Mucosa of rectum (tissue), 2 donors: ENCODE results near the gene ZBTB21.

Source experiments
- H3K27ac ChIP-seq, 2 donors: one replicate each; pipeline ENCODE4 v1.7.0; 2013; ENCODE audit warnings: inconsistent platforms in 2 of 2, low read depth in 2 of 2, low read length in 2 of 2
- H3K27me3 ChIP-seq, 2 donors: one replicate each; pipeline ENCODE4 v1.7.0; 2013; ENCODE audit warnings: low read length in 2 of 2; ENCODE audit not compliant: control insufficient read depth in 2 of 2, insufficient read depth in 2 of 2
- H3K36me3 ChIP-seq, 2 donors: one replicate each; pipeline ENCODE4 v1.7.0; 2013; ENCODE audit warnings: low read length in 2 of 2; ENCODE audit not compliant: control insufficient read depth in 2 of 2, insufficient read depth in 2 of 2
- H3K4me1 ChIP-seq, 2 donors: one replicate each; pipeline ENCODE4 v1.7.0; 2013; ENCODE audit warnings: low read length in 2 of 2, mild to moderate bottlenecking in 1 of 2; ENCODE audit not compliant: control insufficient read depth in 2 of 2, insufficient read depth in 2 of 2
- H3K4me3 ChIP-seq, 2 donors: one replicate each; pipeline ENCODE4 v1.7.0; 2013; ENCODE audit warnings: low read length in 2 of 2
- H3K9ac ChIP-seq, 2 donors: one replicate each; pipeline ENCODE4 v1.7.0; 2013; ENCODE audit warnings: low read length in 2 of 2, low read depth in 1 of 2, mild to moderate bottlenecking in 1 of 2
- H3K9me3 ChIP-seq, 2 donors: one replicate each; pipeline ENCODE4 v1.7.0; 2013; ENCODE audit warnings: low read length in 2 of 2; ENCODE audit not compliant: control insufficient read depth in 2 of 2
- donor health status: healthy.
- donor health status: Normal muscosa, but diverticular disease.

The ZBTB21 gene

GRCh38 chr21:42031816-42032215 is 21.7 kb upstream of the ZBTB21 start:
- no peak overlapping the region for H3K4me3 ChIP-seq
- H3K9me3 ChIP-seq: no peaks in the 10 kb centered on the region
- H3K4me1 ChIP-seq: peaks cover 3 to 10% of the 10 kb centered on the region in 2 donors
- H3K27me3 ChIP-seq: no peaks in the 10 kb centered on the region
- no peak overlapping the region for H3K9ac ChIP-seq
- no peaks in the 10 kb centered on the region for H3K36me3 ChIP-seq
- peak overlapping the region in 1 of 2 donors; percentile 38 for H3K27ac ChIP-seq

- Histone ChIP-seq H3K9ac (no peak overlapping the region), H3K9me3 (no peaks in the 10 kb centered on the region), H3K36me3 (no peaks in the 10 kb centered on the region), H3K27me3 (no peaks in the 10 kb centered on the region), H3K27ac (no peak overlapping the region), H3K4me1 (peaks cover 3 to 10% of the 10 kb centered on the region in 2 donors), H3K4me3 (no peak overlapping the region)
These were observed 21.1 kb upstream of the ZBTB21 start for GRCh38 chr21:42031241-42031640.

GRCh38 chr21:42030311-42030710 is 20.2 kb upstream of the ZBTB21 start:
- Histone ChIP-seq H3K4me3 (no peak overlapping the region), H3K27ac (no peak overlapping the region), H3K27me3 (no peaks in the 10 kb centered on the region), H3K4me1 (peaks cover 3 to 10% of the 10 kb centered on the region in 2 donors), H3K9me3 (no peaks in the 10 kb centered on the region), H3K36me3 (no peaks in the 10 kb centered on the region), H3K9ac (no peak overlapping the region)

- H3K4me1 ChIP-seq: peaks cover 3 to 10% of the 10 kb centered on the region in 2 donors
- H3K27me3 ChIP-seq: no peaks in the 10 kb centered on the region
- no peak overlapping the region for H3K9ac ChIP-seq
- H3K4me3 ChIP-seq: peak overlapping the region in 1 of 2 donors; percentile 20
- no peaks in the 10 kb centered on the region for H3K36me3 ChIP-seq
- no peaks in the 10 kb centered on the region for H3K9me3 ChIP-seq
- peak overlapping the region; percentile 38 to 41 for H3K27ac ChIP-seq
These were observed 18.7 kb upstream of the ZBTB21 start for GRCh38 chr21:42028766-42029425.

GRCh38 chr21:42027822-42028765 is 17.9 kb upstream of the ZBTB21 start:
- Histone ChIP-seq H3K36me3 (no peaks in the 10 kb centered on the region), H3K4me3 (no peak overlapping the region), H3K27me3 (no peaks in the 10 kb centered on the region), H3K27ac (peak overlapping the region; percentile 34 to 38), H3K9ac (no peak overlapping the region), H3K4me1 (peaks cover 3 to 10% of the 10 kb centered on the region in 2 donors), H3K9me3 (no peaks in the 10 kb centered on the region)

- Histone ChIP-seq H3K4me1 (peaks cover 3 to 10% of the 10 kb centered on the region in 2 donors), H3K9me3 (no peaks in the 10 kb centered on the region), H3K36me3 (no peaks in the 10 kb centered on the region), H3K9ac (no peak overlapping the region), H3K4me3 (no peak overlapping the region), H3K27me3 (no peaks in the 10 kb centered on the region), H3K27ac (no peak overlapping the region)
These were observed 17.1 kb upstream of the ZBTB21 start for GRCh38 chr21:42027085-42027821.

GRCh38 chr21:42026082-42026435 is 15.9 kb upstream of the ZBTB21 start:
- Histone ChIP-seq H3K27ac (no peak overlapping the region), H3K4me3 (no peak overlapping the region), H3K9me3 (no peaks in the 10 kb centered on the region), H3K4me1 (peaks cover 7 to 10% of the 10 kb centered on the region in 2 donors), H3K27me3 (no peaks in the 10 kb centered on the region), H3K36me3 (no peaks in the 10 kb centered on the region), H3K9ac (no peak overlapping the region)

- H3K27ac ChIP-seq: no peak overlapping the region
These were observed 15.4 kb upstream of the ZBTB21 start for GRCh38 chr21:42025376-42026081.

GRCh38 chr21:42022906-42023305 is 12.7 kb upstream of the ZBTB21 start:
- H3K36me3 ChIP-seq: no peaks in the 10 kb centered on the region
- H3K9ac ChIP-seq: no peak overlapping the region
- no peak overlapping the region for H3K27ac ChIP-seq
- H3K4me1 ChIP-seq: peaks cover 0 to 4% of the 10 kb centered on the region in 2 donors
- H3K4me3 ChIP-seq: no peak overlapping the region
- no peaks in the 10 kb centered on the region for H3K27me3 ChIP-seq
- no peaks in the 10 kb centered on the region for H3K9me3 ChIP-seq

More at GRCh38 chr21:42025376-42026081, 15.4 kb upstream of the ZBTB21 start:
- Histone ChIP-seq H3K4me1 (peaks cover 7 to 10% of the 10 kb centered on the region in 2 donors), H3K27me3 (no peaks in the 10 kb centered on the region), H3K9ac (no peak overlapping the region), H3K9me3 (no peaks in the 10 kb centered on the region), H3K36me3 (no peaks in the 10 kb centered on the region), H3K4me3 (no peak overlapping the region)
